ENCODE data around the gene NPAS2.

The NPAS2 gene

GRCh38 chr2:100988630-100989417 lies 168.9 kb downstream of the NPAS2 start:
- no peak for DNase-seq (ENCODE audit: low read depth)
- H3K4me3 ChIP-seq (ENCODE audit: low read depth, low read length): no peak overlapping the region
- no peak for TF ChIP-seq CTCF (IDR thresholded peaks at IDR 0.05; ENCODE audit: insufficient read depth, low read depth, low read length, missing control alignments)

GRCh38 chr2:100989666-100990065 lies 169.7 kb downstream of the NPAS2 start:
- no peak overlapping the region for H3K4me3 ChIP-seq (ENCODE audit: low read depth, low read length)
- TF ChIP-seq CTCF (IDR thresholded peaks at IDR 0.05; ENCODE audit: insufficient read depth, low read depth, low read length, missing control alignments): no peak
- no peak for DNase-seq (ENCODE audit: low read depth)

GRCh38 chr2:100990166-100990565 lies 170.2 kb downstream of the NPAS2 start:
- DNase-seq (ENCODE audit: low read depth): no peak
- no peak overlapping the region for H3K4me3 ChIP-seq (ENCODE audit: low read depth, low read length)
- TF ChIP-seq CTCF (IDR thresholded peaks at IDR 0.05; ENCODE audit: insufficient read depth, low read depth, low read length, missing control alignments): no peak

- TF ChIP-seq CTCF (IDR thresholded peaks at IDR 0.05; ENCODE audit: insufficient read depth, low read depth, low read length, missing control alignments): no peak
- H3K4me3 ChIP-seq (ENCODE audit: low read depth, low read length): no peak overlapping the region
- DNase-seq (ENCODE audit: low read depth): no peak
Observed at GRCh38 chr2:100990650-100991403, 170.9 kb downstream of the NPAS2 start.

GRCh38 chr2:100991404-100991773 lies 171.4 kb downstream of the NPAS2 start:
- no peak for DNase-seq (ENCODE audit: low read depth)
- no peak for TF ChIP-seq CTCF (IDR thresholded peaks at IDR 0.05; ENCODE audit: insufficient read depth, low read depth, low read length, missing control alignments)
- H3K4me3 ChIP-seq (ENCODE audit: low read depth, low read length): no peak overlapping the region

- TF ChIP-seq CTCF (IDR thresholded peaks at IDR 0.05; ENCODE audit: insufficient read depth, low read depth, low read length, missing control alignments): no peak
- DNase-seq (ENCODE audit: low read depth): no peak
- H3K4me3 ChIP-seq (ENCODE audit: low read depth, low read length): no peak overlapping the region
Observed at GRCh38 chr2:100992262-100992661, 172.3 kb downstream of the NPAS2 start.

Measured in GM12865 (cell line).